CD1c-positive myeloid dendritic cell (primary cell): Measurements from ENCODE around the gene RAB11FIP5.

Experiments used
- DNase-seq: peaks from one replicate; pipeline ENCODE4 v3.0.0-alpha.2; 2016; ENCODE audit errors: extremely low spot score

RAB11FIP5 gene

DNA sequence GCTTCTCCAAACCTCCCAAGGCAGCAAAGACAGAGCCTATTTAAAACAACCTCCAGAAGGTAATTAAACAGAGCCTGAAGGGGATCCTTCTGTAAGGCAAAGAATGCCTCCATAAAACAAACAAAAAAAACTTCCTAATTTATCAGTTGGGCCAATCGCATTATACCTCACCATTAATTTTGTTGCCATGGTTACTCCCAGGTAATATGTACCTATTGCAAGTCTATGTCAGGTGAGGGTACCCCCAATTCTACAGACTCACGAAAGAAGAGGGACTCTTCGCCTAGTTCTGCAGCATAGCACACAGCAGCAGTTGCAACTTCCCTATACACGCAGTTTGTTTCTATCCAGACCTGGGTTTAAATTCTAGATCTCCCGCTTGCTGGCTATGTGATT is 80.0 kb downstream of the RAB11FIP5 start:
- DNase-seq = no peak

GRCh38 chr2:73031725-73032701 is 80.7 kb downstream of the RAB11FIP5 start:
- no peak for DNase-seq

DNA sequence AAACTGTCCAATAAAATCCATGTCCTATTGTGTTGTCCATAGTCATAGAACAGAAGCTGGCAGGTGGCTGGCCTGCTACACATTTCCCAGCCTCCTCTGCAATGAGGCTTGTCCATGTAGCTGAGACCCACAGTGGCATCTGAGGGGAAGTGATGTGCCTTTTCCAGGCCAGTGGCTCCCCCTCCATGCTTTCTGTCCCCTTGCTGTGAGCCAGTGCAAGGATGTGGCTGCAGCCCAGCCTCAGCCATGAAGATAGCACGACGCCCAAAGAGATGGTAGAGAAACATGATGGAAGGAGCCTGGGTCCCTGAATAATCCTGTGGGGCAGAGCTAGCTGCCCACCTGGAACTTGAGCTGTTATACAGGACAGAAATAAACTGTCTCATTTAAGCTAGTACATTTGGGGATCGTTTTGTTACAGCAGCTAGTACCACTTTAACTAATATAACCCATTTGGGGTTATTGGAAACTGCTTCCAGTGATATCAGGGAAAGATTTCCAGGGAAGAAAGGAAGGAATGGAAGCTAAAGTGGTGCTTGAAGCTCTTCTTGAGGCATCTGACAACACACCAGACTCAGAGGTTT is 81.6 kb downstream of the RAB11FIP5 start:
- no peak for DNase-seq

DNA sequence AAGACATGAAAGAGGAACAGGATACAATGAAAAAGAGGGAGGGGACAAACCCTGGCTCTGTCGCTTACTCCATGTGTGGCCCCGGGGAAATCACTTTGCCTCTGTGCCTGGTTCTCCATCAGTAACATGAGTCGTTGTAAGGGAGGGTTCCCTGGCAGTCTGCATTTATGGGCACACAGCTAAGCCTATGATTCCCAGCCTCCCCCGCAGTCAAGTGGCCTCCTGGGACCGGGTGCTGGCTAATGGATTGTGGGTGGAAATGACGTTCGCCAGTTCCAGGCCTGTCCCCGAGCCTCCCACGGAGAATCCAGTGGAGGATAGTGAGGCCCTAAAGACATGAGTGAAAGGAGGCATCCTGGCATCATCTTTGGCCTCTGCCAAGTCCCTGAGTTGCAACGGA is 83.9 kb downstream of the RAB11FIP5 start:
- DNase-seq = no peak

DNA sequence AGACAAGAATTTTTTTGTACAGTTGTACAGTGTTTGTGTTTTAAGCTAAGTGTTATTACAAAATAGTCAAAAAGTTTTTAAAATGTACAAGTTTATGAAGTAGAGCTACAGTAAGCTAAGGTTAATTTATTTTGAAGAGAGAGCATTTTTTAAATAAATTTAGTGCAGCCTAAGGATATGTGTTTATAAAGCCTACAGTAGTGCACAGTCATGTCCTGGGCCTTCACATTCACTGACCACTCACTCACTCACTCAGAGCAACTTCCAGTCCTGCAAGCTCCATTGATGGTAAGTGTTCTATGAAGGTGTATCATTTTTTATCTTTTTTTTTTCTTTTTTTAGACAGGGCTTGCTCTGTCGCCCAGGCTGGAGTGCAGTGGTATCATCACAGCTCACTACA is 85.4 kb downstream of the RAB11FIP5 start:
- no peak for DNase-seq

DNA sequence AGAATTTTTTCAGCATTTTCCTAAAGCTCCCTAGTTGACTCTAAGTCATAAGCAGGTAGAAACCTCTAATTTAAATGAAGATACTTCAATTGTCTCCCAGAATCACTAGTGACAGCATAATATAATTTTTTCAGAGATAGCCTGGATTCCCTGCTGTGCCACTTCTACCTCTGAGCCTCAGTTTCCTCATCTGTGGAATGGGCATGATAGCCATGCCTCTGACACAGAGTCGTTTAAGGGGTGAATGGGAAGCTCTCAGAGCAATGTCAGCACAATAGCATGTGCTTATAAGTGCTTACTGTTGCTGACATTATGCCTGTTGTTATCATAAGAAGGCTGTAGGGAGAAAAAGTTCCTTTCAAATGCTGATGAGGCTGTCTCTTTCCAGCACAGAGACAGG is 89.3 kb downstream of the RAB11FIP5 start:
- DNase-seq = no peak
